ENCODE measurements around the gene WTIP.

GRCh38 chr19:34474233-34474989, 7.1 kb upstream of the WTIP start:
- no peak for TF ChIP-seq SIN3A (IDR thresholded peaks at IDR 0.05; ENCODE audit: low read depth)
- TF ChIP-seq CTCF (IDR thresholded peaks at IDR 0.05 in 2 of 3, conservative IDR thresholded peaks at IDR 0.05 in 1 of 3; ENCODE audit: borderline replicate concordance in 1 of 3, insufficient read depth in 1 of 3, low read depth in 2 of 3, low read length in 2 of 3): no peak
- TF ChIP-seq POLR2A (IDR thresholded peaks at IDR 0.05; ENCODE audit: borderline replicate concordance, extremely low read depth, insufficient read depth, insufficient read length): no peak

Data from HCT116 (cell line).